Neural progenitor cell (in vitro differentiated cells): ENCODE measurements around the gene BCAS1.

ENCODE experiments used
- EZH2 ChIP-seq: fragments of 200-600 bp; sonication (generic); IDR thresholded peaks from 2 replicates; pipeline ENCODE4 v1.6.1; 2017; ENCODE audit warnings: antibody characterized with exemption, mild to moderate bottlenecking, moderate library complexity
- EZH2phosphoT487 ChIP-seq: fragments of 200-600 bp; sonication (generic); IDR thresholded peaks from 2 replicates; pipeline ENCODE4 v1.6.1; 2017; ENCODE audit warnings: antibody characterized with exemption
- TF ChIP-seq, protein P1 (sequence below): fragments of 200-600 bp; sonication (generic); IDR thresholded peaks from 2 replicates; pipeline ENCODE4 v1.5.1; 2017; ENCODE audit warnings: antibody characterized with exemption, mild to moderate bottlenecking

DNA sequence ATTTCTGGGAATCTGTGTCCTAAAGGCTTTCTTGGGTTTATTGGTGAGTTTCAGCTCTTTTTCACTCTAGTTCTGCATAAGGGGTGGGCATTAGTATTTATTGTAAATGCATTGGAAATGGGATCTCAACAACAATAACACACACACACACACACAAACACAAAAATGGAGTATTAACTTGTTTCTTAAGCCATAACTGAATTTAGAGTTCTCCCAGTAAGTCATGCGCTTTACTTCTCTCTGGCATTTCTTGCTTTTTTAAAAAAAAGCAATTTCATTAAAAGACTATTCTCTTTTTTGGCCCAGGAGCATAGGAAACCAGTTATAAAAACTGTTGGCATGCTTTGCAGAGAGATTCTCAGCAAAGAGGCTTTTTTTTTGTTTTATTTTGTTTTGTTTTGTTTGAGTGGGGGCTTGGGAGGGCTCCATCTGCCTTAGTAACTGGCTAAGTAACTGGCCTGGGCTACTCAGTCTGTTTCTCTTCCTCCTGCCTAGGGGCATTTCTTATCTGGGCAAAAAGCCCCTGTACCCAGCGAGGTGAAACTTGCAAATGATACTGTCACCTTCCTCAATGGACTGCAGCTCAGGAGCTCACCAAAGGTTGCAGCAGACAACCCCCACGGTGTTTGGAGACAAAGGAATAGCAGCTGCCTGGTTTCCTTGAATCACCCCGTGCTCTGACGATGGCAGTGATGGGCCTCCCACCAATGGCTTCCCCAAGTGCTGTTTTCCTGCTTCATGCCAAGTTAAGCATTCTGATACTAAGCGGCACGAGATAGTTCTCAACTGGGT, 128.5 kb downstream of the BCAS1 start:
- no peak for TF ChIP-seq EZH2
- TF ChIP-seq, protein P1, sequence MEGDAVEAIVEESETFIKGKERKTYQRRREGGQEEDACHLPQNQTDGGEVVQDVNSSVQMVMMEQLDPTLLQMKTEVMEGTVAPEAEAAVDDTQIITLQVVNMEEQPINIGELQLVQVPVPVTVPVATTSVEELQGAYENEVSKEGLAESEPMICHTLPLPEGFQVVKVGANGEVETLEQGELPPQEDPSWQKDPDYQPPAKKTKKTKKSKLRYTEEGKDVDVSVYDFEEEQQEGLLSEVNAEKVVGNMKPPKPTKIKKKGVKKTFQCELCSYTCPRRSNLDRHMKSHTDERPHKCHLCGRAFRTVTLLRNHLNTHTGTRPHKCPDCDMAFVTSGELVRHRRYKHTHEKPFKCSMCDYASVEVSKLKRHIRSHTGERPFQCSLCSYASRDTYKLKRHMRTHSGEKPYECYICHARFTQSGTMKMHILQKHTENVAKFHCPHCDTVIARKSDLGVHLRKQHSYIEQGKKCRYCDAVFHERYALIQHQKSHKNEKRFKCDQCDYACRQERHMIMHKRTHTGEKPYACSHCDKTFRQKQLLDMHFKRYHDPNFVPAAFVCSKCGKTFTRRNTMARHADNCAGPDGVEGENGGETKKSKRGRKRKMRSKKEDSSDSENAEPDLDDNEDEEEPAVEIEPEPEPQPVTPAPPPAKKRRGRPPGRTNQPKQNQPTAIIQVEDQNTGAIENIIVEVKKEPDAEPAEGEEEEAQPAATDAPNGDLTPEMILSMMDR = no peak
- TF ChIP-seq EZH2phosphoT487 = no peak
